Measurements from ENCODE around the gene TCP1.
"Not testable (repeated sequence)": the region's sequence is repeated elsewhere in the genome, so short reads cannot be mapped to it uniquely, and the experiment has no call there.

Gene TCP1

GRCh38 chr6:159777240-159777904, 12.0 kb downstream of the TCP1 start:
- no peak for DNase-seq (ENCODE audit: low read depth, low spot score)

- DNase-seq (ENCODE audit: low read depth, low spot score): no peak
Measured at GRCh38 chr6:159772196-159772595, 17.2 kb downstream of the TCP1 start.

DNA sequence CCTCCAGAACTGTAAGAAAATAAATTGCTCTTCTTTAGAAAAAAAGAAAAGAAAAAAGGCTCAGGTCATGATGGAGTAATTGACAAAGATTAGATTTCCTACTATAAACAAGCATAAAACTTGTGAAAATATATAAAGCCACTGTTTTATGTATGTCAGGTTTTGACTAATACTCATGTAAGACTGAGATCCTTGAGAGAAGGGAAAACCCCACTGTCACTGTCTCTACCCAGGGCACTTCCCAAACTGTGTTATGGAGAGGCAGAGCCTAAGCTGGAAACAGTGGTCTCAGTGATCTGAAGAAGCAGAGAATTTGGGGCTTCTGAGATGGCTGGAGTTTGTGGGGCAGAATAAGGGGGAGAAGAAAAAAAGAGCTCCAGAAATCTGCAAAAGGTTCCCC, 19.9 kb downstream of the TCP1 start:
- DNase-seq (ENCODE audit: low read depth, low spot score): no peak

DNA sequence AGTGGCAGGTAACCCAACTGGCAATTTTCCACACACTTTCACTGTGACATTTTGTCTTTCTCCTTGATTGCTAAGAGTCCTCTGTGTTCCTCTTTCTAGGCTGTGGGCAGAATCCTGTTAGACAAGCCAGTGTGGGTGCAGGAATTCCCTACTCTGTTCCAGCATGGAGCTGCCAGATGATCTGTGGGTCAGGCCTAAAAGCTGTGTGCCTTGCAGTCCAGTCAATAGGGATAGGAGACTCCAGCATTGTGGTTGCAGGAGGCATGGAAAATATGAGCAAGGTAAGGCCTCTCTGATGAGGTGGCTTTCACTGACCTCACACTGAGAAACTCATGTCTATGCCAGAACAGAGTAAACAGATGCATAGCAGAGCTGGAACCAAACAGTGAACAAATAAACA, 22.5 kb downstream of the TCP1 start:
- DNase-seq (ENCODE audit: low read depth, low spot score): no peak

- DNase-seq (ENCODE audit: low read depth, low spot score): no peak
Measured at GRCh38 chr6:159762681-159763293, 26.6 kb downstream of the TCP1 start.

GRCh38 chr6:159761873-159762680, 27.3 kb downstream of the TCP1 start, which contains the start of gene ACAT2:
Gene ACAT2 (plus strand): TSS chr6:159762045. CDS start chr6:159762088, 43 bp downstream.
- peak; percentile 77 for DNase-seq (ENCODE audit: low read depth, low spot score)

DNA sequence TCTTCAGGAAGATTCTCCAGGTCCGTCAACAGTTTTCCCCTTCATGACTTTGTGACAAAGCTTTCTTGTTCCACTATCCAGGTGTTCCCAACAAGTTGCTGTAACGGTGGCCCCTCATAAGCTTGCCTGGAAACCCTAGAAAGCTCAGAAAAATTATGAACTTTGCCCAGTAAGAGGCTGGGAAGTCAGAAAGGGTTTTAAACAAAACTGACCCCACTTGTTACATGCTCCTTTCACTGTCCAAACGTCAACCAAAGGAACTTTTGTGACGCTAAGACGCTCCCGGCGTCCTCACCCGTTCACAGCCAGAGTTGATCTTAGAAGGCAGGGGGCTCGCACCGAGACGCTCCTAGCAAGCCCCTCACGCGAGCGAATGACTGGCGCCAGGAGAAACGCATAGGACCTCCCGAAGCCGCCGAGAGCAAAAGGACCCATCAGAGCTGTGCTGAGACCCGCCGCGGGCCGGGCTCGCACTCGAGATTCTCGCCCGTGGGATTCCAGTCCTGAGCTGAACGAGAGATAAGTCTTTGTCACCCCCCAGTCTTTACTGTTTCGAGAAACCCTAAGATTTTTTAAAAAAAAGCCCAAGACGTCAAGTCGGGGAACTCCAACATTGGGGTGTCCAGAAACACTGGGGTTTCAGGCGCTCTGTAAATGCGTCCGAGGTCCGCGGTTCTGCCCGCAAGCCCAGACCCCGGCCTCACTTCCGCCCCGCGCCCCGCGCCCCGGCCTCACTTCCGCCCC, 28.1 kb downstream of the TCP1 start:
- no peak for DNase-seq (ENCODE audit: low read depth, low spot score)

DNA sequence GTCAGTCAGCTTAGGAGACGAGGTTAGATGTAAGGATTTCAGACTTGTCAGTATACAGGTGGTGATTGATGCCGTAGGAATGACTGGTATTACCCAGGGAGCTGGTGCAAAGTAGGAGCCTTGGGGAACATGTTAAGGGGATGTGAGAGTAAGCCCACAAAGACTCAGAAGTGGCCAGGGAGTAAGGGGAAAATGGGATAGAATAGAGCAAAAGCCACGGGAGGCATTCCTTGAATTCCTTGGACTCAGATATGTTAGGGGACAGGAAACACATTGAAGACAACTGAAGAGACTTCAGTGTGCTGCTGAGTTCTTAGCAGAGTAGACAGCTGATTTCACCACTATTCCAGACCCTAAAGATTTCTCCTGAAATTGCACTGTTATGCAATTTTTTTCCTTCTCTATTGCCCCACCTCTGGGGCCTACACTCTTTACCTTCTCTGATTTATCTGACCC, 28.8 kb downstream of the TCP1 start:
- DNase-seq (ENCODE audit: low read depth, low spot score): no peak

GRCh38 chr6:159759645-159760044, 29.8 kb downstream of the TCP1 start:
- no peak for DNase-seq (ENCODE audit: low read depth, low spot score)

GRCh38 chr6:159758031-159759001, 31.1 kb downstream of the TCP1 start:
- no peak for DNase-seq (ENCODE audit: low read depth, low spot score)

- no peak for DNase-seq (ENCODE audit: low read depth, low spot score)
Measured at GRCh38 chr6:159756508-159756907, 32.9 kb downstream of the TCP1 start.

DNA sequence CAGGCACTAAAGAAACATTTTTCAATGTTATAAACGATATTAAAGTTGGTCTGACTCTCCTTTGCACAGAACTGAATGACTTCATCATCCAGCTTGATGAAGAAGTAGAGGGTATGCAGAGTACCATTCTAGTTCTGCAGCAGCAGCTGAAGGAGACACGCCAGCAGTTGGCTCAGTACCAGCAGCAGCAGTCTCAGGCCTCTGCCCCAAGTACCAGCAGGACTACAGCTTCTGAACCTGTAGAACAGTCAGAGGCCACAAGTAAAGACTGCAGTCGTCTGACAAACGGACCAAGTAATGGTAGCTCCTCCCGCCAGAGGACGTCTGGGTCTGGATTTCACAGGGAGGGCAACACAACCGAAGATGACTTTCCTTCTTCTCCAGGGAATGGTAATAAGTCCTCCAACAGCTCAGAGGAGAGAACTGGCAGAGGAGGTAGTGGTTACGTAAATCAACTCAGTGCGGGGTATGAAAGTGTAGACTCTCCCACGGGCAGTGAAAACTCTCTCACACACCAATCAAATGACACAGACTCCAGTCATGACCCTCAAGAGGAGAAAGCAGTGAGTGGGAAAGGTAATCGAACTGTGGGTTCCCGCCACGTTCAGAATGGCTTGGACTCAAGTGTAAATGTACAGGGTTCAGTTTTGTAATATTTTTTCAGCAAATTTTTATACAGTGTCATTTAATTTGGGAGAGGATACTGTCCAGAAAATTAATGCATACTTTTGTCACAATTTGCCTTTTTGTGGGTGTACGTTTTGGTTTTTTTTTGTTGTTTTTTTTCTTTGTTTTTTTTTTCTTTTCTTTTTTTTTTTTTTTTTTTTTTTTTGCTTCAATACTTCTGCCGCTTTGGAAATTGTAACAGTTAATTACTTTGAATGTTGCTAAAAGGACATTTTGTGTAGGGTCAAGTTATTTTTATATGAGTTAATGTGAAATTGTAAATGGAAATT, 34.2 kb downstream of the TCP1 start:
- DNase-seq (ENCODE audit: low read depth, low spot score): no peak

- DNase-seq (ENCODE audit: low read depth, low spot score): no peak
Measured at GRCh38 chr6:159754401-159754800, 35.0 kb downstream of the TCP1 start.

DNA sequence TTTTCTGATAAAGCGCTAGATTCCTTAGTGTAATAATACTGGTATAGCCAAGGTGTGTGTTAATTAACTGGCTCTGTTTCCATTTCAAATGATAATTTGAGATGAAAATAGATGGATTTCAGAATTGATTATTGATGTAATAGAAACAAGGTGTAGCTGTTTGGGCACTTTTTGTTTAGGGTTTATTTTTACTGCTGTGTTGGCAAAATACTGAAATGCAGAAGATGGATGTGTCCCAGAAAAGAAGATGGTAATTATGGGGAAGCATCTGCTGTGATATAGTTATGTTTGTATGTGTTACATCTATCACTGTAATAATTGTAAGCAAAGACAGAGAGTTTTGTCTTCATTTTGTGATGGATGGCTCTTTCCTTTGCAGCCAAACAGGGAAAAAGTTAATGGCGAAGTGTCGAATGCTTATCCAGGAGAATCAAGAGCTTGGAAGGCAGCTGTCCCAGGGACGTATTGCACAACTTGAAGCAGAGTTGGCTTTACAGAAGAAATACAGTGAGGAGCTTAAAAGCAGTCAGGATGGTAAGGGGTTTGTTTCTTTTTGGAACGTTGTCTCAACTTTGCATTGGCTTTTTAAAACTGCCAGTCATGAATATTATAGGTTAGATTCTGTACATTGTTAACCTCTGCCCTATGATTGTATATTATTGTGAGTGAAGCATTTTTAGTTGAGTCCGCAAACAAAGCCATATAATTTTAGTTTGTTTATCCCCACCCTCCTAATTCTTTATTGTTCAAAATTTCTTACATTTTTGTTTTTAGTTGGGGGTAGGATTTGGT, 36.1 kb downstream of the TCP1 start:
- no peak for DNase-seq (ENCODE audit: low read depth, low spot score)

DNA sequence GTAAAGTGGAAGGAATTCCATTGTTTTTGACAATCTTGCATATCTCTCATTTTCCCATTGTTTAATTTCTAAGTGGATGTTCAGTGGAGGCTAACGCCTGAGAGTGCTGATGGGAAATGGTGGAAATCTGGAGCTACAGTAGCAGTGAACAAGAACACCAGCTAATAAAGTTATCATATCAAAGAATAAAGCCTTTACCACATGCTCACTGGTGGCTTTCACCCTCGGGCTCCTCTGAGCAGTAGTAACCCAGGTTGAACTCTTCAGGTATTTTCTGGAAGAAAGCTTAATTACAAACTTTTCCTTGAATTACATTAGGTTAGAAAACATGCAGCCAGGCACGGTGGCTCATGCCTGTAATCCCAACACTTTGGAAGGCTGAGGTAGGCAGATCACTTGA, 38.0 kb downstream of the TCP1 start:
- no peak for DNase-seq (ENCODE audit: low read depth, low spot score)

DNA sequence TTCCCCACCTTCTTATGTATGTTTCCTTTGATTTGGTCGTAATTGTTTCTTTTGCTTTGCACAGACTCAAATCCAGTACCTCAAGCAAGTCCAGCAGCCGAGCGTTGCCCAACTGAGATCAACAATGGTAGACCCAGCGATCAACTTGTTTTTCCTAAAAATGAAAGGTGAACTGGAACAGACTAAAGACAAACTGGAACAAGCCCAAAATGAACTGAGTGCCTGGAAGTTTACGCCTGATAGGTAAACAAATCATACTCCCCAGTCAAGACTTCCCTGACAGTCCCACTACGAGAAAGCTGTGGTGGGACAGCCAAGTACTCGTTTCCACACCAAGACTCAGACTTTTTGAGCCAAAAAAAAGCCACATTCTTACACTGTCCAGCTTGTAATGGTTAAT, 41.3 kb downstream of the TCP1 start:
- not testable (repeated sequence) for DNase-seq (ENCODE audit: low read depth, low spot score)

GRCh38 chr6:159746759-159747158, 42.6 kb downstream of the TCP1 start:
- no peak for DNase-seq (ENCODE audit: low read depth, low spot score)

GRCh38 chr6:159745081-159745480, 44.3 kb downstream of the TCP1 start:
- DNase-seq (ENCODE audit: low read depth, low spot score): no peak

GRCh38 chr6:159742165-159742564, 47.2 kb downstream of the TCP1 start:
- no peak for DNase-seq (ENCODE audit: low read depth, low spot score)
